Middle frontal gyrus (tissue), 1 donor: ENCODE data around the gene THSD1.
"Not testable (repeated sequence)": the region's sequence is repeated elsewhere in the genome, so short reads cannot be mapped to it uniquely, and the experiment has no call there.

Experiments
- DNase-seq: peaks from one replicate; pipeline ENCODE4 v3.0.0-alpha.2; 2015; ENCODE audit warnings: low spot score; ENCODE audit errors: extremely low spot score

THSD1 gene

GRCh38 chr13:52356327-52356726 lies 49.6 kb downstream of the THSD1 start:
- DNase-seq: no peak

DNA sequence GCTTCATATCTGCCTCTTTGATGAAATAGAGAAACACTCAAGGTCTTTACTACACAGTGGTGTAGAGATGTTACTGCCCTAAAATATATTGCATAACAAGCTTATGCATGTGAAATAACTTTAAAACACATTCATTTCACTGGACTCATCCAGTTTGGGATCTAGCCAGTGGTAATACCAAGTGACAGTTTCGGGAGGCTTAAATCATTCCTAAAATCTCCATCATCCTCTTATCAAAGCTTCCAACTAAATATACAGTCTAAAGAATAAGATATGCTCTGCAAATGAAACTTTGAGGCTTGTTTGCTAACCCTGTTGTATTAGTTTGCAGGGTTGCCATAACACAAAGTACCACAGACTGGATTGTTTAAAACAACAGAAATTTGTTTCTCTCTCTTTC lies 52.8 kb downstream of the THSD1 start:
- DNase-seq: no peak

DNA sequence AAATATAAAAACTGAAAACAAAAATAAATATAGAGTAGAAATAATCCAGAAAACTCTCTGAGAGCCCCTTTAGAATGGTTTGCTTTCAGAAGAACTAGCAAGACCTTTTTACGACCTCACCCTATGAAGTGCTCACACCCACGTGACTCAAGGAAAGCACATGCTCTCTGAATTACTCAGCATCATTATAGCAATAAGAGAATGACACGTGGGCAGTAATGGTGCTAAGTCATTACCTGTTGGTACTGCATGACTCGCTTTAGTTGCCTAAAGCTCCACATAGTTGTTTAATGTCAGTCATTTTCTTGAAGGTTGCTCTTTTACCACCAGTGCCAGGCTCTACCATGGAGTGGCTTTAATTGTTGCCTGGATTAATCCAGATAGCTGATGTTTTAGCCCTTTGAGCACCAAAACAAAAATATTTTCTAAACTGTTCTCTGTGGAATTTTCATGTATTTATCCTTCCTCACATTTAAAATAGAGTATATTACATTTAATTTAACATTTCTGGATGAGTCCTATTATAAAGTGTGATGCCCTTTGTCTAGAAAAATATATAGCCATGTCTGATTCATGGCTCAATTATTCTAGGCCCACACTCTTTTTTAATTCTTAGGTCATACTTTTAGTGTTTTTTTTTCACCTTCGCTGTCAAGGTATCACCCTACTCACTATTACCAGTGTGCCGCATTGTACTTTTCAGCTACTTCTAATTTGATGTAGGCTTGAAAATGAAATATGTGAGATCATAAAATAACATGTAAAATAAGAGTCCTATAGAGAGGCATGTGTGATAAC lies 56.8 kb downstream of the THSD1 start:
- no peak for DNase-seq

GRCh38 chr13:52348071-52348470 lies 57.9 kb downstream of the THSD1 start:
- no peak for DNase-seq

- no peak for DNase-seq
Observed at GRCh38 chr13:52345631-52346251, 60.2 kb downstream of the THSD1 start.

- DNase-seq: no peak
Observed at GRCh38 chr13:52345048-52345447, 60.9 kb downstream of the THSD1 start.

DNA sequence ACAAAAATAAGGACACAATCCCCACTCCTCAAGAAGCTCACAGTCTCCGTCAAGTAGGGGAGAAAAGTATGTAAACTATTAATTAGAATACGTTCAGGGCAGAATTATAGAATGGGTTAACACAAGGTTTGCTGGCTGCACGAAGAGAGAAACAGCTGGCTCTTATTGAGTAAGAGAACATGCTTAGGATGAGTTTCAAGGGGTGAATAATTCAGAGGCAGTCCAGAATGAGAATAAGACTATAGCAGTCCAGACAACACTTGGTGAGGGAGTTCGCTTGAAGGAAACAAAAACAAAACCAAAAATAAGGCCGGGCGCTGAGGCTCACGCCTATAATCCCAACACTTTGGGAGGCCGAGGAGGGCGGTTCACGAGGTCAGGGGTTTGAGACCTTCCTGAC lies 61.9 kb downstream of the THSD1 start:
- DNase-seq: no peak

DNA sequence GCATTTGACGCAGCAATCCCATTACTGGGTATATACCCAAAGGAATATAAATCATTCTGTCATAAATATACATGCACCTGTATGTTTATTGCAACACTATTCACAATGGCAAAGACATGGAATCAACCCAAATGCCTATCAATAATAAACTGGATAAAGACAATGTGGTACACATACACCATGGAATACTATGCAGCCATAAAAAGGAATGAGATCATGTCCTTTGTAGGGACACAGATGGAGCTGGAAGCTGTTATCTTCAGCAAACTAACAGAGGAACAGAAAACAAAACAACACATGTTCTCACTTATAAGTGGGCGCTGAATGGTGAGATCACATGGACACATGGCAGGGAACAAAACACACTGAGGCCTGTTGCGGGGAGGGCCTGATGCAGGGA lies 63.8 kb downstream of the THSD1 start:
- DNase-seq: not testable (repeated sequence)

GRCh38 chr13:52337828-52338455 lies 68.0 kb downstream of the THSD1 start:
- DNase-seq: not testable (repeated sequence)

- not testable (repeated sequence) for DNase-seq
Observed at GRCh38 chr13:52334107-52334506, 71.9 kb downstream of the THSD1 start.

DNA sequence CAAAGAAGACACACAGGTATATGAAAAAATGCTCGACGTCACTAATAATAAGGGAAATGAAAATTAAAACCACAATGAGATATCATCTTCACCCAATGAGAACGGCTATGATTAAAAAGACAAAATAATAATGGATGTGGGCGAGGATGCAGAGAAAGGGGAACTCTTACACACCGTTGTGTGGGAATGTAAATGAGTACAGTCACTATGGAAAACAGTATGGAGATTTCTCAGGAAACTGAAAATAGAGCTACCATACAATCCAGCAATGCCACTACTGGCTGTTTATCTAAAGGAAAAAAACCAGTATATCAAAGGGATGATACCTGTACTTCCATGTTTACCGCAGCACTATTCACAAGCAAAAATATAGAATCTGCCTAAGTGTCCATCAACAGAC lies 74.1 kb downstream of the THSD1 start:
- not testable (repeated sequence) for DNase-seq
